Measurements from ENCODE around the gene UBE2J1.

UBE2J1 gene

DNA sequence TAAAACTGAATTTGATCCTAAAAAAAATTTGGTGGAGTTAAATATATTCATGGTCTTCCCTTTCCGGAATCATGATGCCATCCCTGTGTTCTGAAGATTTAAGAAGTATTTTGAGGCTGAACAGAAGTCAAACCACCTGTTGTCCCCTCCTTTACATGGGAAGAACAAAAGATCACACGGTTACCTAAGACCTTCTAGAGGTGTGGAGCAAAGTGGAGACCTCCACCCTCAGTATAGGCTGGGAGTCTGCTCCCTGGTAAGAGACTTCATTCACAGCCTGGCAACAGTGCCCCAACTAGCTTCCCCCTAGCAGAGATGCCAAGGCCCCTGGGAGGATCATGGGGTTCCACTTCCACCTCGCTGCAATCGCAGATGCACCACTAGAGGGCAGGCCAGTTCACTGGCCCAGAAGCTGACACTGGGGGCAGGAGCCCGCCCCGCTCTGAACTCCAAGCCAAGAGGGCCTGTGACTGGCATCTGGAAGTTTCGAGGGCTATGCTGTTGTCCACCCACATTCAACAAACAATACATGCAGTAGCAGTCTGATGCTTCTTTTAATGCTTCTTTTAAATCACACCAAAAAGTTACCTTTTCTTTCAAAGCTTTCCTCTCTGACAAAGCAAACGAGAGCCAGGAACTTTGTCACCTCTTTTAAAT, 19.5 kb upstream of the UBE2J1 start (continued):
- TF ChIP-seq ZNF2 (tag by site-specific recombination; IDR thresholded peaks at IDR 0.05), result peak; percentile 55; the same call in 1 of the 2 replicates
- TF ChIP-seq ZSCAN16 (tag by site-specific recombination; IDR thresholded peaks at IDR 0.05), result no peak
- TF ChIP-seq BCL11A (tag by site-specific recombination; IDR thresholded peaks at IDR 0.05; ENCODE audit: low read depth), result no peak
- TF ChIP-seq SCRT1 (tag by site-specific recombination; IDR thresholded peaks at IDR 0.05; ENCODE audit: borderline replicate concordance), result peak; percentile 83
- TF ChIP-seq ZNF558 (tag by site-specific recombination; IDR thresholded peaks at IDR 0.05), result no peak
- no peak for TF ChIP-seq ZNF16 (tag by site-specific recombination; IDR thresholded peaks at IDR 0.05; ENCODE audit: low read depth)
- TF ChIP-seq, protein P1, sequence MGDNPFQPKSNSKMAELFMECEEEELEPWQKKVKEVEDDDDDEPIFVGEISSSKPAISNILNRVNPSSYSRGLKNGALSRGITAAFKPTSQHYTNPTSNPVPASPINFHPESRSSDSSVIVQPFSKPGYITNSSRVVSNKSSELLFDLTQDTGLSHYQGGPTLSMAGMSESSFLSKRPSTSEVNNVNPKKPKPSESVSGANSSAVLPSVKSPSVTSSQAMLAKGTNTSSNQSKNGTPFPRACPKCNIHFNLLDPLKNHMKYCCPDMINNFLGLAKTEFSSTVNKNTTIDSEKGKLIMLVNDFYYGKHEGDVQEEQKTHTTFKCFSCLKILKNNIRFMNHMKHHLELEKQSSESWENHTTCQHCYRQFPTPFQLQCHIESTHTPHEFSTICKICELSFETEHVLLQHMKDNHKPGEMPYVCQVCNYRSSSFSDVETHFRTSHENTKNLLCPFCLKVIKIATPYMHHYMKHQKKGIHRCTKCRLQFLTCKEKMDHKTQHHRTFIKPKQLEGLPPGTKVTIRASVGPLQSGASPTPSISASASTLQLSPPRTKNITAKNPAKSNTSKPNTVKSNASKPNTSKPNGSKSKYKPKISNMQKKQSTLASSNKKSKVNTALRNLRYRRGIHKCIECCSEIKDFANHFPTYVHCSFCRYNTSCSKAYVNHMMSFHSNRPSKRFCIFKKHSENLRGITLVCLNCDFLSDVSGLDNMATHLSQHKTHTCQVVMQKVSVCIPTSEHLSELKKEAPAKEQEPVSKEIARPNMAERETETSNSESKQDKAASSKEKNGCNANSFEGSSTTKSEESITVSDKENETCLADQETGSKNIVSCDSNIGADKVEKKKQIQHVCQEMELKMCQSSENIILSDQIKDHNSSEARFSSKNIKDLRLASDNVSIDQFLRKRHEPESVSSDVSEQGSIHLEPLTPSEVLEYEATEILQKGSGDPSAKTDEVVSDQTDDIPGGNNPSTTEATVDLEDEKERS (tag by site-specific recombination; IDR thresholded peaks at IDR 0.05), result no peak
- no peak for TF ChIP-seq ZNF394 (tag by site-specific recombination; IDR thresholded peaks at IDR 0.05; ENCODE audit: borderline replicate concordance)
- TF ChIP-seq ZNF48 (tag by site-specific recombination; IDR thresholded peaks at IDR 0.05), result no peak
- no peak for TF ChIP-seq ZNF426 (tag by site-specific recombination; IDR thresholded peaks at IDR 0.05)
- TF ChIP-seq ZFP37 (tag by site-specific recombination; IDR thresholded peaks at IDR 0.05), result no peak
- TF ChIP-seq ZNF664 (tag by site-specific recombination; IDR thresholded peaks at IDR 0.05), result no peak
- peak; percentile 67 for TF ChIP-seq ZNF660 (tag by site-specific recombination; IDR thresholded peaks at IDR 0.05)
- TF ChIP-seq, protein P2, sequence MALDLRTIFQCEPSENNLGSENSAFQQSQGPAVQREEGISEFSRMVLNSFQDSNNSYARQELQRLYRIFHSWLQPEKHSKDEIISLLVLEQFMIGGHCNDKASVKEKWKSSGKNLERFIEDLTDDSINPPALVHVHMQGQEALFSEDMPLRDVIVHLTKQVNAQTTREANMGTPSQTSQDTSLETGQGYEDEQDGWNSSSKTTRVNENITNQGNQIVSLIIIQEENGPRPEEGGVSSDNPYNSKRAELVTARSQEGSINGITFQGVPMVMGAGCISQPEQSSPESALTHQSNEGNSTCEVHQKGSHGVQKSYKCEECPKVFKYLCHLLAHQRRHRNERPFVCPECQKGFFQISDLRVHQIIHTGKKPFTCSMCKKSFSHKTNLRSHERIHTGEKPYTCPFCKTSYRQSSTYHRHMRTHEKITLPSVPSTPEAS (tag by site-specific recombination; IDR thresholded peaks at IDR 0.05), result no peak
- TF ChIP-seq, protein P3, sequence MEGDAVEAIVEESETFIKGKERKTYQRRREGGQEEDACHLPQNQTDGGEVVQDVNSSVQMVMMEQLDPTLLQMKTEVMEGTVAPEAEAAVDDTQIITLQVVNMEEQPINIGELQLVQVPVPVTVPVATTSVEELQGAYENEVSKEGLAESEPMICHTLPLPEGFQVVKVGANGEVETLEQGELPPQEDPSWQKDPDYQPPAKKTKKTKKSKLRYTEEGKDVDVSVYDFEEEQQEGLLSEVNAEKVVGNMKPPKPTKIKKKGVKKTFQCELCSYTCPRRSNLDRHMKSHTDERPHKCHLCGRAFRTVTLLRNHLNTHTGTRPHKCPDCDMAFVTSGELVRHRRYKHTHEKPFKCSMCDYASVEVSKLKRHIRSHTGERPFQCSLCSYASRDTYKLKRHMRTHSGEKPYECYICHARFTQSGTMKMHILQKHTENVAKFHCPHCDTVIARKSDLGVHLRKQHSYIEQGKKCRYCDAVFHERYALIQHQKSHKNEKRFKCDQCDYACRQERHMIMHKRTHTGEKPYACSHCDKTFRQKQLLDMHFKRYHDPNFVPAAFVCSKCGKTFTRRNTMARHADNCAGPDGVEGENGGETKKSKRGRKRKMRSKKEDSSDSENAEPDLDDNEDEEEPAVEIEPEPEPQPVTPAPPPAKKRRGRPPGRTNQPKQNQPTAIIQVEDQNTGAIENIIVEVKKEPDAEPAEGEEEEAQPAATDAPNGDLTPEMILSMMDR (tag by site-specific recombination; IDR thresholded peaks at IDR 0.05), result peak; percentile 76
- TF ChIP-seq ZNF140 (tag by site-specific recombination; IDR thresholded peaks at IDR 0.05), result no peak
- TF ChIP-seq ZBTB8A (tag by site-specific recombination; IDR thresholded peaks at IDR 0.05), result no peak
- TF ChIP-seq ZEB2 (tag by site-specific recombination; IDR thresholded peaks at IDR 0.05), result no peak
- TF ChIP-seq ZNF341 (tag by site-specific recombination; IDR thresholded peaks at IDR 0.05; ENCODE audit: low read depth), result no peak
- no peak for TF ChIP-seq ZNF292 (tag by site-specific recombination; IDR thresholded peaks at IDR 0.05; ENCODE audit: borderline replicate concordance, low read depth)
- TF ChIP-seq KLF16 (tag by site-specific recombination; IDR thresholded peaks at IDR 0.05), result no peak
- no peak for TF ChIP-seq ZNF423 (tag by site-specific recombination; IDR thresholded peaks at IDR 0.05)
- no peak for TF ChIP-seq REPIN1 (tag by site-specific recombination; IDR thresholded peaks at IDR 0.05; ENCODE audit: low read depth)
- TF ChIP-seq PRDM1 (tag by site-specific recombination; IDR thresholded peaks at IDR 0.05), result no peak
- TF ChIP-seq ZNF548 (tag by site-specific recombination; IDR thresholded peaks at IDR 0.05), result no peak
- TF ChIP-seq, protein P4, sequence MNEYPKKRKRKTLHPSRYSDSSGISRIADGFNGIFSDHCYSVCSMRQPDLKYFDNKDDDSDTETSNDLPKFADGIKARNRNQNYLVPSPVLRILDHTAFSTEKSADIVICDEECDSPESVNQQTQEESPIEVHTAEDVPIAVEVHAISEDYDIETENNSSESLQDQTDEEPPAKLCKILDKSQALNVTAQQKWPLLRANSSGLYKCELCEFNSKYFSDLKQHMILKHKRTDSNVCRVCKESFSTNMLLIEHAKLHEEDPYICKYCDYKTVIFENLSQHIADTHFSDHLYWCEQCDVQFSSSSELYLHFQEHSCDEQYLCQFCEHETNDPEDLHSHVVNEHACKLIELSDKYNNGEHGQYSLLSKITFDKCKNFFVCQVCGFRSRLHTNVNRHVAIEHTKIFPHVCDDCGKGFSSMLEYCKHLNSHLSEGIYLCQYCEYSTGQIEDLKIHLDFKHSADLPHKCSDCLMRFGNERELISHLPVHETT (tag by site-specific recombination; IDR thresholded peaks at IDR 0.05), result no peak
- TF ChIP-seq ZNF473 (tag by site-specific recombination; IDR thresholded peaks at IDR 0.05), result no peak
- TF ChIP-seq, protein P5, sequence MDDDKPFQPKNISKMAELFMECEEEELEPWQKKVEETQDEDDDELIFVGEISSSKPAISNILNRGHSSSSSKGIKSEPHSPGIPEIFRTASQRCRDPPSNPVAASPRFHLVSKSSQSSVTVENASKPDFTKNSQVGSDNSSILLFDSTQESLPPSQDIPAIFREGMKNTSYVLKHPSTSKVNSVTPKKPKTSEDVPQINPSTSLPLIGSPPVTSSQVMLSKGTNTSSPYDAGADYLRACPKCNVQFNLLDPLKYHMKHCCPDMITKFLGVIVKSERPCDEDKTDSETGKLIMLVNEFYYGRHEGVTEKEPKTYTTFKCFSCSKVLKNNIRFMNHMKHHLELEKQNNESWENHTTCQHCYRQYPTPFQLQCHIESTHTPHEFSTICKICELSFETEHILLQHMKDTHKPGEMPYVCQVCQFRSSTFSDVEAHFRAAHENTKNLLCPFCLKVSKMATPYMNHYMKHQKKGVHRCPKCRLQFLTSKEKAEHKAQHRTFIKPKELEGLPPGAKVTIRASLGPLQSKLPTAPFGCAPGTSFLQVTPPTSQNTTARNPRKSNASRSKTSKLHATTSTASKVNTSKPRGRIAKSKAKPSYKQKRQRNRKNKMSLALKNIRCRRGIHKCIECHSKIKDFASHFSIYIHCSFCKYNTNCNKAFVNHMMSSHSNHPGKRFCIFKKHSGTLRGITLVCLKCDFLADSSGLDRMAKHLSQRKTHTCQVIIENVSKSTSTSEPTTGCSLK (tag by site-specific recombination; IDR thresholded peaks at IDR 0.05), result no peak
- no peak for TF ChIP-seq ZNF19 (tag by site-specific recombination; IDR thresholded peaks at IDR 0.05; ENCODE audit: low read depth)
- TF ChIP-seq, protein P6, sequence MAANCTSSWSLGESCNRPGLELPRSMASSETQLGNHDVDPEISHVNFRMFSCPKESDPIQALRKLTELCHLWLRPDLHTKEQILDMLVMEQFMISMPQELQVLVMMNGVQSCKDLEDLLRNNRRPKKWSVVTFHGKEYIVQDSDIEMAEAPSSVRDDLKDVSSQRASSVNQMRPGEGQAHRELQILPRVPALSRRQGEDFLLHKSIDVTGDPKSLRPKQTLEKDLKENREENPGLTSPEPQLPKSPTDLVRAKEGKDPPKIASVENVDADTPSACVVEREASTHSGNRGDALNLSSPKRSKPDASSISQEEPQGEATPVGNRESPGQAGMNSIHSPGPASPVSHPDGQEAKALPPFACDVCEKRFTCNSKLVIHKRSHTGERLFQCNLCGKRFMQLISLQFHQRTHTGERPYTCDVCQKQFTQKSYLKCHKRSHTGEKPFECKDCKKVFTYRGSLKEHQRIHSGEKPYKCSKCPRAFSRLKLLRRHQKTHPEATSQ (tag by site-specific recombination; IDR thresholded peaks at IDR 0.05), result no peak
- TF ChIP-seq ZNF521 (tag by site-specific recombination; IDR thresholded peaks at IDR 0.05), result no peak

Measured in HEK293 (cell line).